Astrocyte (in vitro differentiated cells and primary cell): Measurements from ENCODE around the gene MFSD6. TPM values are rescaled to one million over a fixed set of nuclear protein-coding genes. Genes with fewer than 3 reads are reported as not detected.

Source experiments
- DNase-seq: peaks from one replicate; pipeline ENCODE4 v3.0.0-alpha.2; 2010; ENCODE audit warnings: low read depth
- FAIRE-seq: peaks from 2 replicates; lab custom pipeline; 2011; peaks lifted over from hg19 to GRCh38; lab: Jason Lieb, UNC
- H2AFZ ChIP-seq: 2 replicates; pipeline ENCODE4 v1.6.0; 2012; ENCODE audit warnings: low read depth, low read length, inconsistent platforms
- H3K27ac ChIP-seq: 2 replicates; pipeline ENCODE4 v1.5.1; 2011; ENCODE audit warnings: low read depth, low read length, inconsistent platforms
- H3K27me3 ChIP-seq: 2 replicates; pipeline ENCODE4 v1.6.0; 2011; ENCODE audit warnings: low read length, inconsistent platforms; ENCODE audit not compliant: insufficient read depth
- H3K36me3 ChIP-seq: 2 replicates; pipeline ENCODE4 v1.5.1; 2011; ENCODE audit warnings: low read length, inconsistent platforms; ENCODE audit not compliant: insufficient read depth
- H3K4me1 ChIP-seq: 2 replicates; pipeline ENCODE4 v1.5.1; 2011; ENCODE audit warnings: low read length, inconsistent platforms; ENCODE audit not compliant: insufficient read depth
- H3K4me2 ChIP-seq: 2 replicates; pipeline ENCODE4 v1.6.0; 2012; ENCODE audit warnings: low read length, inconsistent platforms
- H3K4me3 ChIP-seq: 2 replicates; pipeline ENCODE4 v1.5.1; 2011; ENCODE audit warnings: low read depth, mild to moderate bottlenecking, low read length, inconsistent platforms; ENCODE audit not compliant: insufficient read depth
- H3K79me2 ChIP-seq: 2 replicates; pipeline ENCODE4 v1.6.0; 2012; ENCODE audit warnings: mild to moderate bottlenecking, low read length, inconsistent platforms; ENCODE audit not compliant: insufficient read depth
- H3K9ac ChIP-seq: 2 replicates; pipeline ENCODE4 v1.6.0; 2012; ENCODE audit warnings: mild to moderate bottlenecking, low read length, inconsistent platforms
- H3K9me3 ChIP-seq: 2 replicates; pipeline ENCODE4 v1.5.1; 2012; ENCODE audit warnings: low read depth, mild to moderate bottlenecking, low read length, inconsistent platforms; ENCODE audit not compliant: insufficient read depth
- H4K20me1 ChIP-seq: 2 replicates; pipeline ENCODE4 v1.6.0; 2012; ENCODE audit warnings: low read length, inconsistent platforms; ENCODE audit not compliant: insufficient read depth
- H3K27ac Mint-ChIP-seq: one replicate; pipeline ENCODE4 v1.8.0; 2021; ENCODE audit warnings: mild to moderate bottlenecking, mixed read lengths; ENCODE audit not compliant: unreplicated experiment
- H3K27me3 Mint-ChIP-seq: one replicate; pipeline ENCODE4 v1.8.0; 2021; ENCODE audit warnings: low read depth, mixed read lengths; ENCODE audit not compliant: unreplicated experiment
- H3K36me3 Mint-ChIP-seq: one replicate; pipeline ENCODE4 v1.8.0; 2021; ENCODE audit warnings: low read depth, mixed read lengths; ENCODE audit not compliant: unreplicated experiment
- H3K4me1 Mint-ChIP-seq: one replicate; pipeline ENCODE4 v1.8.0; 2021; ENCODE audit warnings: low read depth, mixed read lengths; ENCODE audit not compliant: unreplicated experiment
- H3K4me3 Mint-ChIP-seq: one replicate; pipeline ENCODE4 v1.8.0; 2021; ENCODE audit warnings: mild to moderate bottlenecking, moderate library complexity, mixed read lengths; ENCODE audit not compliant: unreplicated experiment
- H3K9me3 Mint-ChIP-seq: one replicate; pipeline ENCODE4 v1.8.0; 2021; ENCODE audit warnings: mild to moderate bottlenecking, mixed read lengths; ENCODE audit not compliant: unreplicated experiment
- EZH2 ChIP-seq: IDR thresholded peaks from 2 replicates; pipeline ENCODE4 v1.6.1; 2012; ENCODE audit warnings: mild to moderate bottlenecking, low read length, inconsistent platforms; ENCODE audit not compliant: insufficient read depth
- total RNA-seq: library from RNA; stranded (reverse); gene quantifications from 2 replicates; pipeline ENCODE4 v1.2.1, GENCODE V29; 2021
- TF ChIP-seq, protein P1 (sequence below): IDR thresholded peaks from 2 replicates; pipeline ENCODE4 v1.5.1; 2011; ENCODE audit warnings: low read depth, mild to moderate bottlenecking, inconsistent platforms, low read length, moderate library complexity; ENCODE audit not compliant: insufficient read depth

The MFSD6 gene
- total RNA-seq, 1 donor from 2014 or later, result 2.7 TPM

DNA sequence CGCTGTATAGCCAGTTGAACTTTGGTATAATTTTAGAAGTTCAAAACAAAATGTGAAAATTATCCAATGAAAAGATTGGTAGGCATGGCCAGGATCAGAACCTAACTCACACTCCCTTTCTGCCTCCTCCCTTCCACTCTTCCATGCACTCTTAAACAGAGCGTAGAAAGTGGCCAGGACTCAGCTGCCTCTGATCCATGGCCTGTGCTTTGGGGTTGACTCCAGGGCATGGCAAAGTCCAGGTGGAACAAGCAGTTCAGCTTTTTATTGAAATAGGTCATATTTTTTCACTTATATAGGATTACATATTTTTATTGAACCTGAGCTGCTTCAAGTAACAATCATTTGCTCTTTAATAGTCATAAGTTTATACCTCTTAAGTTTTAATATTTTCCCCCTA, 38.5 kb upstream of the MFSD6 start:
- Mint-ChIP-seq H3K27me3 (no peaks in the 10 kb centered on the region), H3K36me3 (no peaks in the 10 kb centered on the region), H3K9me3 (no peaks in the 10 kb centered on the region), H3K4me1 (no peaks in the 10 kb centered on the region), H3K4me3 (no peak overlapping the region), H3K27ac (no peak overlapping the region)
- Histone ChIP-seq H3K79me2 (no peaks in the 10 kb centered on the region), H3K27ac (no peak overlapping the region), H3K9me3 (no peaks in the 10 kb centered on the region), H3K4me2 (no peak overlapping the region), H3K36me3 (peaks cover 14% of the 10 kb centered on the region), H3K4me3 (no peak overlapping the region), H3K27me3 (no peaks in the 10 kb centered on the region), H3K9ac (no peak overlapping the region), H4K20me1 (peaks cover 3% of the 10 kb centered on the region), H2AFZ (no peak overlapping the region), H3K4me1 (no peaks in the 10 kb centered on the region)
- TF ChIP-seq, protein P1, sequence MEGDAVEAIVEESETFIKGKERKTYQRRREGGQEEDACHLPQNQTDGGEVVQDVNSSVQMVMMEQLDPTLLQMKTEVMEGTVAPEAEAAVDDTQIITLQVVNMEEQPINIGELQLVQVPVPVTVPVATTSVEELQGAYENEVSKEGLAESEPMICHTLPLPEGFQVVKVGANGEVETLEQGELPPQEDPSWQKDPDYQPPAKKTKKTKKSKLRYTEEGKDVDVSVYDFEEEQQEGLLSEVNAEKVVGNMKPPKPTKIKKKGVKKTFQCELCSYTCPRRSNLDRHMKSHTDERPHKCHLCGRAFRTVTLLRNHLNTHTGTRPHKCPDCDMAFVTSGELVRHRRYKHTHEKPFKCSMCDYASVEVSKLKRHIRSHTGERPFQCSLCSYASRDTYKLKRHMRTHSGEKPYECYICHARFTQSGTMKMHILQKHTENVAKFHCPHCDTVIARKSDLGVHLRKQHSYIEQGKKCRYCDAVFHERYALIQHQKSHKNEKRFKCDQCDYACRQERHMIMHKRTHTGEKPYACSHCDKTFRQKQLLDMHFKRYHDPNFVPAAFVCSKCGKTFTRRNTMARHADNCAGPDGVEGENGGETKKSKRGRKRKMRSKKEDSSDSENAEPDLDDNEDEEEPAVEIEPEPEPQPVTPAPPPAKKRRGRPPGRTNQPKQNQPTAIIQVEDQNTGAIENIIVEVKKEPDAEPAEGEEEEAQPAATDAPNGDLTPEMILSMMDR, result no peak
- no peak for TF ChIP-seq EZH2
- FAIRE-seq, result no peak
- DNase-seq, result no peak

DNA sequence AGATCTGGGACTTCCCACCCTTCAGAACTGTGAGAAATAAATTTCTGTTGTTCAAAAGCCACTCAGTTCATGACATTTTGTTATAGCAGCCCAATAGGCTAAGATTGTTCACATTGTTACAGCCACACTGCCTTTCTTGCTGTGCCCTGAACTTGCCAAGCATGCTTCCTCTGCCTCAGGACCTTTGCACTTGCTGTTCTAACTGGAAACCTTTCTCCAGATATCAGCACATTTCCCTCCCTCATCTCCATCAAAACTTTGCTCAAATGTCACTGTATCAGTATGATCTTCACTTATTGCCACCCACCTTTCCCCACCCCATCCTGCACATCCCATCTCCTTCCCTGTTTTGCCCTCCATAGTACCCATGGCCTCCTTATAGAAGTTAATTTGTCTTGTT, 32.1 kb upstream of the MFSD6 start:
- Mint-ChIP-seq H3K27me3 (peaks cover 3% of the 10 kb centered on the region), H3K9me3 (no peaks in the 10 kb centered on the region), H3K36me3 (peaks cover 2% of the 10 kb centered on the region), H3K4me3 (no peak overlapping the region), H3K27ac (no peak overlapping the region), H3K4me1 (no peaks in the 10 kb centered on the region)
- no peaks in the 10 kb centered on the region for H3K9me3 ChIP-seq
- no peak for FAIRE-seq
- peaks cover 3% of the 10 kb centered on the region for H3K36me3 ChIP-seq
- DNase-seq, result no peak
- no peak overlapping the region for H3K27ac ChIP-seq
- no peaks in the 10 kb centered on the region for H3K27me3 ChIP-seq
- no peak overlapping the region for H3K4me2 ChIP-seq
- H3K79me2 ChIP-seq, result no peaks in the 10 kb centered on the region
- TF ChIP-seq EZH2, result no peak
- TF ChIP-seq, protein P1, result no peak
- H3K4me3 ChIP-seq, result no peak overlapping the region
- no peaks in the 10 kb centered on the region for H4K20me1 ChIP-seq
- H2AFZ ChIP-seq, result no peak overlapping the region
- H3K9ac ChIP-seq, result no peak overlapping the region
- H3K4me1 ChIP-seq, result no peaks in the 10 kb centered on the region

DNA sequence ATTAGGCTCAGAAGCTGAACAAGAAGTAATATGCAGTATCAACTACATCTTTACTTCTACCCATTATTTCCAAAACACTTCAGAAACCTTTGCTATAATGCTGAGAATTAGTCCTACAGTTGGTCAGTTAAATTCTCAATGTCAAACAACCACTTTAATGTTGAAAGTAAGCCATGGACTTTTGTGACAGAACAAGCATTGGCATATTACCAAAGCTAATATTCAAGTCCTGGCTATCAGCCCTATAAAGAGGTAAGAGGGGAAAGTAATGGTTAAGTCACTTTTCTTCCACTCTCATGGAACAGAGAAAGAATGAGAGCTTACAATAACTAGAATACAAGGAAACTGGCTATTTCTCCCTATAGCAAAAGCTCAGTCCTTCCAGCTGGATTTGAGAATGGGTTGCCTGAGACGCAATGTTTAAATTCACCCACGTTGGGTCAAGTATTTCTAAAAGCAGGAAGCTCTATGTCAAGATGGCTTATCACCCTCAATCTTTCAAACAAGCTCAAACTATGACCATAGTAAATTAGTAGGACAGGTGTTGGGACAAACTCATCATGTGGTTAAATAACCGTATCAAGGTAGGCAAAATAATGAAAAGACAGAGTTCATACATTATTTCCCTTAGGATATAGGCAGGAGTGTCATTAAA, 31.4 kb upstream of the MFSD6 start:
- H3K4me3 Mint-ChIP-seq, result no peak overlapping the region
- H4K20me1 ChIP-seq, result no peaks in the 10 kb centered on the region
- H3K4me1 Mint-ChIP-seq, result no peaks in the 10 kb centered on the region
- no peak overlapping the region for H3K4me2 ChIP-seq
- H2AFZ ChIP-seq, result no peak overlapping the region
- FAIRE-seq (no peak), DNase-seq (no peak)
- H3K9me3 ChIP-seq, result no peaks in the 10 kb centered on the region
- TF ChIP-seq, protein P1, result no peak
- no peak for TF ChIP-seq EZH2
- H3K27ac Mint-ChIP-seq, result no peak overlapping the region
- H3K4me1 ChIP-seq, result no peaks in the 10 kb centered on the region
- H3K36me3 Mint-ChIP-seq, result peaks cover 2% of the 10 kb centered on the region
- no peak overlapping the region for H3K27ac ChIP-seq
- H3K79me2 ChIP-seq, result no peaks in the 10 kb centered on the region
- no peak overlapping the region for H3K4me3 ChIP-seq
- H3K36me3 ChIP-seq, result no peaks in the 10 kb centered on the region
- peaks cover 3% of the 10 kb centered on the region for H3K27me3 Mint-ChIP-seq
- H3K27me3 ChIP-seq, result no peaks in the 10 kb centered on the region
- no peaks in the 10 kb centered on the region for H3K9me3 Mint-ChIP-seq
- no peak overlapping the region for H3K9ac ChIP-seq
